Right atrium auricular region (tissue), 2 donors: ENCODE results near the gene PLA2R1. TPM values are rescaled to one million over a fixed set of nuclear protein-coding genes. Genes with fewer than 3 reads are reported as not detected.

Experiments
- DNase-seq: peaks from one replicate; pipeline ENCODE4 v3.0.0-alpha.2; 2019; ENCODE audit warnings: low spot score
- H3K27ac ChIP-seq, 2 donors: fragments of 200-600 bp; sonication (generic); 1 replicate in 1 of 2; 2 replicates in 1 of 2; pipeline ENCODE4 v1.5.1; 2016 to 2019
- H3K27me3 ChIP-seq, 2 donors: fragments of 200-600 bp; sonication (generic); one replicate each; pipeline versions ENCODE4 v1.5.1 to v1.6.0; 2017 to 2019
- H3K36me3 ChIP-seq: fragments of 200-600 bp; sonication (generic); one replicate; pipeline ENCODE4 v1.5.1; 2016
- H3K4me1 ChIP-seq, 2 donors: fragments of 200-600 bp; sonication (generic); one replicate each; pipeline versions ENCODE4 v1.5.1 to v1.6.0; 2017 to 2019
- H3K4me3 ChIP-seq, 2 donors: fragments of 200-600 bp; sonication (generic); 1 replicate in 1 of 2; 2 replicates in 1 of 2; pipeline ENCODE4 v1.5.1; 2017 to 2019; ENCODE audit warnings: mild to moderate bottlenecking in 1 of 2, moderate library complexity in 1 of 2
- H3K9me3 ChIP-seq, 2 donors: fragments of 200-600 bp; sonication (generic); one replicate each; pipeline ENCODE4 v1.5.1; 2019
- CTCF ChIP-seq, 2 donors: fragments of 200-600 bp; sonication (generic); IDR thresholded peaks; one replicate each; pipeline ENCODE4 v1.5.1; 2019; ENCODE audit warnings: antibody characterized with exemption in 2 of 2
- total RNA-seq, 2 donors: library from RNA; depleted of rRNA; stranded (reverse); fragments of >200 nt; gene quantifications; one replicate each; pipeline ENCODE4 v1.1.0, GENCODE V29; 2016

PLA2R1 gene
- total RNA-seq, 2 donors from 2014 or later, result 2.8 to 3.3 TPM

GRCh38 chr2:159988412-159988970 lies 73.9 kb downstream of the PLA2R1 start:
- DNase-seq, result no peak

GRCh38 chr2:159987181-159987580 lies 75.2 kb downstream of the PLA2R1 start:
- no peak overlapping the region for H3K27ac ChIP-seq
- no peaks in the 10 kb centered on the region for H3K27me3 ChIP-seq
- no peak for TF ChIP-seq CTCF (IDR thresholded peaks at IDR 0.05)
- no peak overlapping the region for H3K4me3 ChIP-seq
- no peaks in the 10 kb centered on the region for H3K9me3 ChIP-seq
- H3K4me1 ChIP-seq, result peaks cover 0 to 6% of the 10 kb centered on the region in 2 donors
- H3K36me3 ChIP-seq, result no peaks in the 10 kb centered on the region
- no peak for DNase-seq

More at GRCh38 chr2:159988412-159988970, 73.9 kb downstream of the PLA2R1 start:
- H3K9me3 ChIP-seq, result no peaks in the 10 kb centered on the region
- no peaks in the 10 kb centered on the region for H3K4me1 ChIP-seq
- H3K27ac ChIP-seq, result no peak overlapping the region
- no peak for TF ChIP-seq CTCF (IDR thresholded peaks at IDR 0.05)
- no peak overlapping the region for H3K4me3 ChIP-seq
- no peaks in the 10 kb centered on the region for H3K27me3 ChIP-seq
- H3K36me3 ChIP-seq, result no peaks in the 10 kb centered on the region

- no peaks in the 10 kb centered on the region for H3K9me3 ChIP-seq
- no peaks in the 10 kb centered on the region for H3K36me3 ChIP-seq
- DNase-seq, result no peak
- H3K27ac ChIP-seq, result no peak overlapping the region
- H3K4me3 ChIP-seq, result no peak overlapping the region
- no peak for TF ChIP-seq CTCF (IDR thresholded peaks at IDR 0.05)
- H3K27me3 ChIP-seq, result no peaks in the 10 kb centered on the region
- peaks cover 0 to 6% of the 10 kb centered on the region in 2 donors for H3K4me1 ChIP-seq
Measured at GRCh38 chr2:159985656-159986055, 76.8 kb downstream of the PLA2R1 start.

- no peak for TF ChIP-seq CTCF (IDR thresholded peaks at IDR 0.05)
- H3K4me3 ChIP-seq, result no peak overlapping the region
- no peak overlapping the region for H3K27ac ChIP-seq
- H3K36me3 ChIP-seq, result no peaks in the 10 kb centered on the region
- no peaks in the 10 kb centered on the region for H3K9me3 ChIP-seq
- H3K27me3 ChIP-seq, result no peaks in the 10 kb centered on the region
- H3K4me1 ChIP-seq, result peaks cover 0 to 6% of the 10 kb centered on the region in 2 donors
- DNase-seq, result no peak
Measured at GRCh38 chr2:159984034-159984433, 78.4 kb downstream of the PLA2R1 start.

- no peak overlapping the region for H3K27ac ChIP-seq
- H3K36me3 ChIP-seq, result no peaks in the 10 kb centered on the region
- no peak overlapping the region for H3K4me3 ChIP-seq
- TF ChIP-seq CTCF (IDR thresholded peaks at IDR 0.05), result no peak
- no peaks in the 10 kb centered on the region for H3K9me3 ChIP-seq
- no peaks in the 10 kb centered on the region for H3K27me3 ChIP-seq
- DNase-seq, result no peak
- H3K4me1 ChIP-seq, result peaks cover 0 to 6% of the 10 kb centered on the region in 2 donors
Measured at GRCh38 chr2:159982842-159983785, 79.3 kb downstream of the PLA2R1 start.
